GM23248 (cell line): ENCODE data around the gene KCNJ13. TPM values are rescaled to one million over a fixed set of nuclear protein-coding genes. Genes with fewer than 3 reads are reported as not detected.

Experiments used
- DNase-seq: peaks from one replicate; pipeline ENCODE4 v3.0.0-alpha.2; 2015
- H2AFZ ChIP-seq: fragments of 200-600 bp; sonication (generic); 2 replicates; pipeline ENCODE4 v1.6.1; 2016; ENCODE audit warnings: antibody characterized with exemption
- H3F3A ChIP-seq: fragments of 200-600 bp; sonication (generic); 2 replicates; pipeline ENCODE4 v1.6.1; 2016; ENCODE audit warnings: mild to moderate bottlenecking, antibody characterized with exemption, mixed run types; ENCODE audit not compliant: insufficient read depth
- H3K27ac ChIP-seq: fragments of 200-600 bp; sonication (generic); 2 replicates; pipeline ENCODE4 v1.5.1; 2016; ENCODE audit warnings: mild to moderate bottlenecking
- H3K27me3 ChIP-seq: fragments of 200-600 bp; sonication (generic); replicated peaks from 2 replicates; pipeline ENCODE4 v1.6.1; 2016; ENCODE audit warnings: mild to moderate bottlenecking; ENCODE audit not compliant: insufficient read depth
- H3K36me3 ChIP-seq: fragments of 200-600 bp; sonication (generic); 2 replicates; pipeline ENCODE4 v1.6.1; 2016; ENCODE audit warnings: low read depth, mild to moderate bottlenecking
- H3K4me1 ChIP-seq: fragments of 200-600 bp; sonication (generic); 2 replicates; pipeline ENCODE4 v1.6.1; 2016; ENCODE audit warnings: mild to moderate bottlenecking; ENCODE audit not compliant: insufficient read depth
- H3K4me2 ChIP-seq: fragments of 200-600 bp; sonication (generic); one replicate; pipeline ENCODE4 v1.6.1; 2016; ENCODE audit warnings: mild to moderate bottlenecking; ENCODE audit not compliant: unreplicated experiment
- H3K4me3 ChIP-seq: fragments of 200-600 bp; sonication (generic); 2 replicates; pipeline ENCODE4 v1.5.1; 2016; ENCODE audit warnings: mild to moderate bottlenecking
- H3K79me2 ChIP-seq: fragments of 200-600 bp; sonication (generic); 2 replicates; pipeline ENCODE4 v1.6.1; 2016; ENCODE audit warnings: mild to moderate bottlenecking; ENCODE audit not compliant: insufficient read depth
- H3K9ac ChIP-seq: fragments of 200-600 bp; sonication (generic); 2 replicates; pipeline ENCODE4 v1.6.1; 2016; ENCODE audit warnings: mild to moderate bottlenecking
- H3K9me2 ChIP-seq: fragments of 200-600 bp; sonication (generic); 2 replicates; pipeline ENCODE4 v1.6.1; 2016; ENCODE audit warnings: mixed run types, mild to moderate bottlenecking, moderate library complexity; ENCODE audit not compliant: insufficient read depth
- H3K9me3 ChIP-seq: fragments of 200-600 bp; sonication (generic); one replicate; pipeline ENCODE4 v1.6.1; 2017; ENCODE audit warnings: low read depth
- H4K20me1 ChIP-seq: fragments of 200-600 bp; sonication (generic); 2 replicates; pipeline ENCODE4 v1.6.0; 2016; ENCODE audit not compliant: insufficient read depth
- EZH2 ChIP-seq: fragments of 200-600 bp; sonication (generic); IDR thresholded peaks from 2 replicates; pipeline ENCODE4 v1.6.1; 2018; ENCODE audit warnings: antibody characterized with exemption, mild to moderate bottlenecking; ENCODE audit not compliant: insufficient read depth, poor library complexity, severe bottlenecking
- EZH2phosphoT487 ChIP-seq: fragments of 200-600 bp; sonication (generic); IDR thresholded peaks from 2 replicates; pipeline ENCODE4 v1.6.1; 2018; ENCODE audit warnings: antibody characterized with exemption, moderate library complexity, mild to moderate bottlenecking, low read depth; ENCODE audit not compliant: insufficient read depth
- WGBS, 2 experiments: methylation state at CpG; one replicate each; pipeline ENCODE4 v1.1.6; 2015 to 2017; ENCODE audit warnings: low lambda C conversion rate in 2 of 2, low coverage in 1 of 2; ENCODE audit errors: missing lambda C conversion rate in 2 of 2; 5-methylcytosine and 5-hydroxymethylcytosine counted together
- in situ Hi-C: fragments of 300-500 bp; cut with MboI; formaldehyde crosslinking; loops from 2 replicates; pipeline ENCODE4 v1.15.0; 2020
- polyA plus RNA-seq: library from polyadenylated mRNA; unstranded; fragments of >200 nt; fragmentation: Nextera tagmentation; extraction: Ambion mirVana; gene quantifications from 2 replicates; pipeline ENCODE4 v1.2.1, GENCODE V29; 2016
- total RNA-seq: library from RNA; depleted of rRNA; stranded (reverse); fragments of >200 nt; shearing (Covaris generic); gene quantifications from 2 replicates; pipeline ENCODE4 v1.2.3, GENCODE V29; 2014; rRNA removed

Gene KCNJ13
- total RNA-seq (not detected in 2 replicates), polyA plus RNA-seq (0.16 and 0.21 TPM in 2 replicates)

GRCh38 chr2:232776435-232776834, at the start of gene KCNJ13:
TSS of gene KCNJ13 (minus strand) at chr2:232776565. CDS start at chr2:232771362, 5,203 bp downstream.
- no peak for TF ChIP-seq EZH2phosphoT487
- TF ChIP-seq EZH2: no peak
- H3K27ac ChIP-seq: no peak within 1 kb of the TSS
- 0 out of 2 replicates have a peak, but pooled peaks cover 5% of the 10 kb centered on the region for H3K36me3 ChIP-seq
- H4K20me1 ChIP-seq: no peaks in the 10 kb centered on the region
- H3F3A ChIP-seq: no peaks in the 10 kb centered on the region; the same call in 1 of the 2 replicates
- in situ Hi-C loops: no loop called here
- no peak within 1 kb of the TSS for H3K4me2 ChIP-seq
- WGBS, 2 experiments: 95 to 100% methylated on average over 1 of the region's 1 CpG
- no peak within 1 kb of the TSS for H3K9ac ChIP-seq
- H3K4me3 ChIP-seq: no peak within 1 kb of the TSS
- DNase-seq: no peak
- H2AFZ ChIP-seq: no peak within 1 kb of the TSS
- no peaks in the 10 kb centered on the region for H3K9me2 ChIP-seq
- H3K9me3 ChIP-seq: no peaks in the 10 kb centered on the region
- H3K79me2 ChIP-seq: peaks cover 8% of the 10 kb centered on the region; the same call in 1 of the 2 replicates
- no peaks in the 10 kb centered on the region for H3K27me3 ChIP-seq
- no peaks in the 10 kb centered on the region for H3K4me1 ChIP-seq

GRCh38 chr2:232817756-232818155, 41.4 kb upstream of the KCNJ13 start:
- Histone ChIP-seq H3K4me2 (no peak overlapping the region), H2AFZ (no peak overlapping the region), H3K9me3 (no peaks in the 10 kb centered on the region), H3K27ac (no peak overlapping the region), H3K4me3 (no peak overlapping the region), H3K9ac (no peak overlapping the region), H3K4me1 (no peaks in the 10 kb centered on the region), H3K79me2 (no peaks in the 10 kb centered on the region), H3K9me2 (no peaks in the 10 kb centered on the region), H3K36me3 (peaks cover 56% of the 10 kb centered on the region), H4K20me1 (no peaks in the 10 kb centered on the region), H3F3A (0 out of 2 replicates have a peak, but pooled peaks cover 5% of the 10 kb centered on the region), H3K27me3 (no peaks in the 10 kb centered on the region)
- DNase-seq: no peak
- TF ChIP-seq EZH2phosphoT487 (no peak), EZH2 (no peak)
- 93 to 95% methylated on average over 3 of the region's 3 CpGs for WGBS, 2 experiments
- in situ Hi-C loops: no loop called here

DNA sequence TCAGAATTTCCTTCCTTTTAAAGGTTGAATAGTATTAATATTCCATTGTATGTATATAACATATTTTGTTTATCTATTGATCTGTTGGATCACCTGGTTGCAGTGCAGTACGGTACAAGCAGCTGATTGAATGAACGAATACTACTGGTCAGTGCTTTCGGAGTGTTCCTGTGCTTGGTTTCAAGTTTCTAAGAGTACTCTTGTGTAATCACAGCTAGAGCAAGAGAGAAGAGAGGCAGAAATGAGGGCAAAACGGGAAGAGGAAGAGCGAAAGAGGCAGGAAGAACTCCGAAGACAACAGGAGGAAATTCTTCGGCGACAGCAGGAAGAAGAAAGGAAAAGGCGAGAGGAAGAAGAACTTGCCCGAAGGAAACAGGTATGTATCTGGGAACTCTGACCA, 40.3 kb upstream of the KCNJ13 start:
- H3K4me2 ChIP-seq: no peak overlapping the region
- WGBS, 2 experiments: 92 to 95% methylated on average over 10 of the region's 10 CpGs
- 0 out of 2 replicates have a peak, but pooled peaks cover 5% of the 10 kb centered on the region for H3F3A ChIP-seq
- no peak for DNase-seq
- no peak overlapping the region for H3K9ac ChIP-seq
- H3K27me3 ChIP-seq: no peaks in the 10 kb centered on the region
- H3K9me3 ChIP-seq: no peaks in the 10 kb centered on the region
- TF ChIP-seq EZH2phosphoT487 (no peak), EZH2 (no peak)
- no peak overlapping the region for H3K27ac ChIP-seq
- no peaks in the 10 kb centered on the region for H3K4me1 ChIP-seq
- no peak overlapping the region for H3K4me3 ChIP-seq
- H3K79me2 ChIP-seq: no peaks in the 10 kb centered on the region
- H3K9me2 ChIP-seq: no peaks in the 10 kb centered on the region
- H4K20me1 ChIP-seq: no peaks in the 10 kb centered on the region
- no peak overlapping the region for H2AFZ ChIP-seq
- in situ Hi-C loops: no loop called here
- peaks cover 64% of the 10 kb centered on the region for H3K36me3 ChIP-seq

GRCh38 chr2:232815569-232815968, 39.2 kb upstream of the KCNJ13 start:
- Histone ChIP-seq H3K27me3 (no peaks in the 10 kb centered on the region), H3F3A (0 out of 2 replicates have a peak, but pooled peaks cover 6% of the 10 kb centered on the region), H3K4me1 (no peaks in the 10 kb centered on the region), H3K79me2 (no peaks in the 10 kb centered on the region), H3K9ac (no peak overlapping the region), H3K36me3 (peaks cover 65% of the 10 kb centered on the region), H3K9me2 (no peaks in the 10 kb centered on the region), H4K20me1 (no peaks in the 10 kb centered on the region), H3K4me3 (no peak overlapping the region), H3K9me3 (no peaks in the 10 kb centered on the region), H3K27ac (no peak overlapping the region), H2AFZ (no peak overlapping the region), H3K4me2 (no peak overlapping the region)
- WGBS, 2 experiments: 94 to 98% methylated on average over 3 of the region's 3 CpGs
- no peak for DNase-seq
- in situ Hi-C loops: no loop called here
- TF ChIP-seq EZH2phosphoT487 (no peak), EZH2 (no peak)
